Sigmoid colon (tissue), 7 donors: ENCODE data around the gene STRA8. TPM values are rescaled to one million over a fixed set of nuclear protein-coding genes. Genes with fewer than 3 reads are reported as not detected.
A peak's percentile ranks its signal among the peaks of the same experiment; 100 is the strongest.

Source experiments
- DNase-seq: peaks from one replicate; pipeline ENCODE4 v3.0.0-alpha.2; 2019
- H3K27ac ChIP-seq, 4 donors: fragments of 200-600 bp; sonication (generic); one replicate each; pipeline ENCODE4 v1.5.1; 2016 to 2019; ENCODE audit warnings: mild to moderate bottlenecking in 1 of 4
- H3K27me3 ChIP-seq, 3 donors: fragments of 200-600 bp; sonication (generic); one replicate each; pipeline ENCODE4 v1.5.1; 2019; ENCODE audit warnings: mild to moderate bottlenecking in 1 of 3
- H3K36me3 ChIP-seq, 4 donors: fragments of 200-600 bp; sonication (generic); one replicate each; pipeline ENCODE4 v1.5.1; 2016 to 2019
- H3K4me1 ChIP-seq, 4 donors: fragments of 200-600 bp; sonication (generic); one replicate each; pipeline ENCODE4 v1.5.1; 2017 to 2019
- H3K4me3 ChIP-seq, 4 donors: fragments of 200-600 bp; sonication (generic); one replicate each; pipeline ENCODE4 v1.5.1; 2017 to 2019; ENCODE audit warnings: mild to moderate bottlenecking in 2 of 4, moderate library complexity in 1 of 4
- H3K9me3 ChIP-seq, 4 donors: fragments of 200-600 bp in 3 of 4; sonication (generic) in 3 of 4; one replicate each; pipeline versions ENCODE4 v1.5.1 to v1.6.1; 2013 to 2019
- EP300 ChIP-seq, 4 donors: sonication (generic); formaldehyde crosslinking; IDR thresholded peaks; one replicate each; pipeline ENCODE4 v1.6.1; 2017; ENCODE audit warnings: antibody characterized with exemption in 4 of 4
- POLR2A ChIP-seq, 2 donors: fragments of 450-650 bp; IDR thresholded peaks; one replicate each; pipeline ENCODE4 v1.6.1; 2016; ENCODE audit warnings: antibody characterized with exemption in 2 of 2, mild to moderate bottlenecking in 2 of 2, moderate library complexity in 2 of 2
- POLR2AphosphoS5 ChIP-seq, 4 donors: sonication (generic); formaldehyde crosslinking; IDR thresholded peaks; one replicate each; pipeline ENCODE4 v1.6.1; 2017; ENCODE audit warnings: antibody characterized with exemption in 4 of 4
- WGBS, 2 donors: extraction: QIAGEN DNeasy Blood & Tissue Kit; methylation state at CpG; one replicate each; pipeline ENCODE4 v1.1.7; 2013; 5-methylcytosine and 5-hydroxymethylcytosine counted together
- intact Hi-C: fragments of 100-400 bp; cut with DNase I; formaldehyde crosslinking; loops from one replicate; pipeline ENCODE4 v1.15.1; 2023
- polyA plus RNA-seq, 3 donors: library from polyadenylated mRNA; stranded (reverse); fragments of 200-250 nt; gene quantifications; one replicate each; pipeline ENCODE4 v1.2.3, GENCODE V29; 2013
- total RNA-seq, 4 donors: library from RNA; depleted of rRNA; stranded (reverse); fragments of >200 nt; gene quantifications; one replicate each; pipeline ENCODE4 v1.1.0, GENCODE V29; 2016
- TF ChIP-seq, protein P1 (sequence below), 4 experiments: fragments of 450-650 bp in 3 of 4; fragments of 200-600 bp in 1 of 4; IDR thresholded peaks; one replicate each; pipeline ENCODE4 v1.5.1; 2016 to 2019; ENCODE audit warnings: antibody characterized with exemption in 4 of 4, mild to moderate bottlenecking in 3 of 4, moderate library complexity in 2 of 4
- donor health status: healthy with polysubstance abuse.
- donor health status: Bipolar disorder and iron deficiency.
- donor health status: healthy.

STRA8 gene
- total and polyA plus RNA-seq, 7 donors: not detected

- Histone ChIP-seq H3K27ac (no peak overlapping the region), H3K4me3 (no peak overlapping the region), H3K4me1 (peaks cover 0 to 11% (median 10%) of the 10 kb centered on the region in 4 donors), H3K27me3 (no peaks in the 10 kb centered on the region), H3K9me3 (no peaks in the 10 kb centered on the region), H3K36me3 (no peaks in the 10 kb centered on the region)
- intact Hi-C loops: loop anchor here (1.0 to 5.0 kb wide), 2 partner anchors 230 to 363 kb away; partner anchors contain the start of gene CNOT4
- WGBS, 2 donors: 80 to 90% methylated on average over 10 of the region's 10 CpGs
- no peak for DNase-seq
- no peak for TF ChIP-seq EP300 (IDR thresholded peaks at IDR 0.05)
- TF ChIP-seq, protein P1, sequence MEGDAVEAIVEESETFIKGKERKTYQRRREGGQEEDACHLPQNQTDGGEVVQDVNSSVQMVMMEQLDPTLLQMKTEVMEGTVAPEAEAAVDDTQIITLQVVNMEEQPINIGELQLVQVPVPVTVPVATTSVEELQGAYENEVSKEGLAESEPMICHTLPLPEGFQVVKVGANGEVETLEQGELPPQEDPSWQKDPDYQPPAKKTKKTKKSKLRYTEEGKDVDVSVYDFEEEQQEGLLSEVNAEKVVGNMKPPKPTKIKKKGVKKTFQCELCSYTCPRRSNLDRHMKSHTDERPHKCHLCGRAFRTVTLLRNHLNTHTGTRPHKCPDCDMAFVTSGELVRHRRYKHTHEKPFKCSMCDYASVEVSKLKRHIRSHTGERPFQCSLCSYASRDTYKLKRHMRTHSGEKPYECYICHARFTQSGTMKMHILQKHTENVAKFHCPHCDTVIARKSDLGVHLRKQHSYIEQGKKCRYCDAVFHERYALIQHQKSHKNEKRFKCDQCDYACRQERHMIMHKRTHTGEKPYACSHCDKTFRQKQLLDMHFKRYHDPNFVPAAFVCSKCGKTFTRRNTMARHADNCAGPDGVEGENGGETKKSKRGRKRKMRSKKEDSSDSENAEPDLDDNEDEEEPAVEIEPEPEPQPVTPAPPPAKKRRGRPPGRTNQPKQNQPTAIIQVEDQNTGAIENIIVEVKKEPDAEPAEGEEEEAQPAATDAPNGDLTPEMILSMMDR (IDR thresholded peaks at IDR 0.05): no peak
- TF ChIP-seq POLR2A (IDR thresholded peaks at IDR 0.05): no peak
- TF ChIP-seq POLR2AphosphoS5 (IDR thresholded peaks at IDR 0.05): no peak
These were observed 49.1 kb downstream of the STRA8 start for GRCh38 chr7:135282561-135283254.

DNA sequence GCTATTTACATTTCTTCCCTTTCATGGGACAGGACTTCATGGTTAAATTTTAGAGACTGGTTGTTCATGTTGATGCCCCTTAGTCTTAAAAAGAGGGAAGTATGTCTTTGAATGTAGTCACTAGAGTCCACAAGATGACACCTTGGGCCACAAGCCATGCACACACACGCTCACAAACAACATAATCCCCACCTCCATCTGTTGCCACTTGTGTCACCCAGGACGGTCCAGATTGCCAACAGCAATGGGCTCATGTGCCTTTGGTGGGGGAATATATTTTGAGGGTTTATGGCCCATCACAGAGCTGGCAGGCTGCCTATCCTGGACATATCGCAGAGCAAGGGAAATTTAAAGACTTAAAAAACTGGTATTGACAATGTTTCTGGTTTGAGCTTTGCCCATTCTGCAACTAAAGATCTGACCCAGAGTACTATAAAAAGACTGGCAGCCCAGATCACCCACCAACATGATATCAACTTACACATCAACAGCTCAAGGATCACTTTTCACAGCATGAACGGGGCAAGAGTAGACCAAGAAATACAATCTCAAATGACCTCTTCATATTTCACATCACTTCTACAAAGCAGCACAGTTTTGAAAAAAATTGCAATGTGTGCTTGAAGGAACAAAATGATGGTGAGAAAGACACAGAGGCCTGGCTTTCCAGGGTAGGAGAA, 50.5 kb downstream of the STRA8 start:
- Histone ChIP-seq H3K9me3 (no peaks in the 10 kb centered on the region), H3K4me3 (no peak overlapping the region), H3K4me1 (peaks cover 0 to 11% (median 10%) of the 10 kb centered on the region in 4 donors), H3K27ac (no peak overlapping the region), H3K27me3 (no peaks in the 10 kb centered on the region), H3K36me3 (no peaks in the 10 kb centered on the region)
- no peak for DNase-seq
- 91 to 95% methylated on average over 4 of the region's 4 CpGs for WGBS, 2 donors
- intact Hi-C loops: loop anchor here (5.0 kb wide), 1 partner anchor 228 kb away; the partner anchor contains the start of gene CNOT4
- no peak for TF ChIP-seq POLR2A (IDR thresholded peaks at IDR 0.05)
- no peak for TF ChIP-seq EP300 (IDR thresholded peaks at IDR 0.05)
- TF ChIP-seq, protein P1 (IDR thresholded peaks at IDR 0.05): no peak
- TF ChIP-seq POLR2AphosphoS5 (IDR thresholded peaks at IDR 0.05): no peak

DNA sequence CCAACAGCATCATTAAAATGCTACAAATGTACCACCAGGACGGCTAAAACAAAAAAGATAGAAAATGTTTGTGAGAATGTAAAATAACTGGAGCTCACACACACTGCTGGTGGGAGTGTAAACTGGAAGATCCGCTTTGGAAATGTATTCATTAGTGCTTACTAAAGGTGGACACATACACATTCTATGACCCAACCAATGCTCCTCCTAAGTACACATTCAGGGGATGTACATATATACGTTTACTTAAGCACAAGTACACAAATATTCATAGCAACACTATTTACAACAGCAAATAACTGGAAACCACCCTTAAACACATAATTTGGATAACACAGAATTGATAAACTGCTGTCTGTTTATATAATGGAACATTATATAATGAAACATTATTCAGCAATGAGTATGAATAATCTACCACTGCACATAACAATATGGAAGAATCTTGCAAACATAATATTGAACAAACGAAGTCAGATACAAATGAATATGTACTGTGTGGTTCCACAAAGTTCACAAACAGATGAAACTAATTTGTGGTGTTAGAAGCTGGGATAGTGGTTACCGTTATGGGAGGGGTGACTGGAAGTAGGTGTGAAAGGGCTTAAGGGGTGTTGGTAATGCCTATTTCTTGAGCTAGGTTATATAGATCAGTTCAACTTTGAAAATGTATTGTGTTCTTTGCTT, 52.1 kb downstream of the STRA8 start:
- no peak for DNase-seq
- no peaks in the 10 kb centered on the region for H3K36me3 ChIP-seq
- intact Hi-C loops: no loop called here
- TF ChIP-seq, protein P1 (IDR thresholded peaks at IDR 0.05): no peak
- TF ChIP-seq EP300 (IDR thresholded peaks at IDR 0.05) (no peak), POLR2A (IDR thresholded peaks at IDR 0.05) (no peak), POLR2AphosphoS5 (IDR thresholded peaks at IDR 0.05) (no peak)
- H3K4me3 ChIP-seq: no peak overlapping the region
- peaks cover 0 to 11% (median 10%) of the 10 kb centered on the region in 4 donors for H3K4me1 ChIP-seq
- no peaks in the 10 kb centered on the region for H3K27me3 ChIP-seq
- no peaks in the 10 kb centered on the region for H3K9me3 ChIP-seq
- no peak overlapping the region for H3K27ac ChIP-seq
- 72 to 83% methylated on average over 5 of the region's 5 CpGs for WGBS, 2 donors

DNA sequence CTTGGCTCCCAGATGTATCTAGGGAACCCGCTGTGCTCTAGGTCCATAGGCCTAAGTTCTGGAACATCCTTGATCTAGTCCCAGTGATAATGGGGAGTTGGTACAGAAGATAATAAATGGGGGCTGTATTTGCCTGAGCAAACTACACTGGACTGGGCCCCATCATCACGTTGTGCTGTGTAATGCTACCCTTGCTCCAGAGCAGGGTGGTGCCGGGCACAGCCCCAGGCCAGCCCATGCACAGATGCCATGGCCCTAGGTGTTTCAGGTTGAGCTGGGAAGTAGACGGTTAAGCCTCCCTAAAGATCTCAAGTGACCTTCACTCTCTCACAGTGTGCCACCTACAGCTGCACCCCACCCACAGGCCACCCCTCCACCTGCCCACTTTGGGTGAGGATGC, 53.2 kb downstream of the STRA8 start:
- Histone ChIP-seq H3K4me3 (no peak overlapping the region), H3K27ac (no peak overlapping the region), H3K27me3 (no peaks in the 10 kb centered on the region), H3K4me1 (peaks cover 0 to 2% (median 2%) of the 10 kb centered on the region in 4 donors), H3K9me3 (no peaks in the 10 kb centered on the region), H3K36me3 (no peaks in the 10 kb centered on the region)
- peak; percentile 21 for DNase-seq
- intact Hi-C loops: no loop called here
- TF ChIP-seq POLR2A (IDR thresholded peaks at IDR 0.05): no peak
- TF ChIP-seq POLR2AphosphoS5 (IDR thresholded peaks at IDR 0.05): no peak
- no peak for TF ChIP-seq EP300 (IDR thresholded peaks at IDR 0.05)
- TF ChIP-seq, protein P1 (IDR thresholded peaks at IDR 0.05): no peak
- 84 to 92% methylated on average over 4 of the region's 4 CpGs for WGBS, 2 donors
